GM12878 (cell line): Measurements from ENCODE around the gene SYNGR2. TPM values are rescaled to one million over a fixed set of nuclear protein-coding genes. Genes with fewer than 3 reads are reported as not detected.

ENCODE experiments used
- ATAC-seq: fragments of 200-7000 bp; cut with Tn5 transposase; 3 replicates; pipeline ENCODE4 v1.9.1; 2020; ENCODE audit warnings: mild to moderate bottlenecking, moderate library complexity
- BruUV-seq: library from RNA; stranded (reverse); fragments of 400-500 nt; replicated peaks from 2 replicates; lab custom pipeline; 2021; lab: Mats Ljungman, UMichigan
- CTCF ChIA-PET: fragments of 300-600 bp; sonication (Branson Sonifier 250); formaldehyde crosslinking; extraction: SDS; loops from one replicate; lab custom pipeline; 2021; ENCODE audit warnings: inconsistent platforms; lab: Yijun Ruan, JAX
- POLR2A ChIA-PET: fragments of 350-600 bp; formaldehyde crosslinking; extraction: SDS; loops from one replicate; lab custom pipeline; 2021; ENCODE audit warnings: inconsistent platforms; lab: Charles Lee
- RAD21 ChIA-PET: fragments of 300-600 bp; sonication (Branson Sonifier 250); formaldehyde crosslinking; loops from one replicate; lab custom pipeline; 2023; ENCODE audit warnings: antibody characterized with exemption; ENCODE audit not compliant: unreplicated experiment; lab: Charles Lee
- SMC1A ChIA-PET: fragments of 300-600 bp; sonication (Branson Sonifier 250); formaldehyde crosslinking; loops from one replicate; lab custom pipeline; 2023; ENCODE audit not compliant: unreplicated experiment, uncharacterized antibody; lab: Charles Lee
- DNase-seq: peaks from one replicate; pipeline ENCODE4 v3.0.0-alpha.2; 2011; ENCODE audit warnings: low read depth, low spot score
- FAIRE-seq: peaks from 3 replicates; lab custom pipeline; 2011; peaks lifted over from hg19 to GRCh38; lab: Jason Lieb, UNC
- H2AFZ ChIP-seq: 2 replicates; pipeline ENCODE4 v1.6.0; 2011; ENCODE audit warnings: low read depth, low read length, control low read depth; ENCODE audit not compliant: control insufficient read depth
- H3K27ac ChIP-seq: 2 replicates; pipeline ENCODE4 v1.5.1; 2011; ENCODE audit warnings: control low read depth; ENCODE audit not compliant: control insufficient read depth, insufficient read depth
- H3K27me3 ChIP-seq, 2 experiments: replicated peaks in 1 of 2; 2 replicates each; pipeline versions ENCODE4 v1.6.0 to v1.6.1; 2011; ENCODE audit warnings: low read length in 1 of 2; ENCODE audit not compliant: control insufficient read depth in 2 of 2, insufficient read depth in 2 of 2
- H3K36me3 ChIP-seq, 2 experiments: 2 replicates each; pipeline ENCODE4 v1.5.1; 2011; ENCODE audit warnings: low read length in 1 of 2; ENCODE audit not compliant: control insufficient read depth in 2 of 2, insufficient read depth in 2 of 2
- H3K4me1 ChIP-seq: 2 replicates; pipeline ENCODE4 v1.6.1; 2011; ENCODE audit warnings: mild to moderate bottlenecking, low read length, moderate library complexity, mixed read lengths; ENCODE audit not compliant: control insufficient read depth, insufficient read depth
- H3K4me2 ChIP-seq: 2 replicates; pipeline ENCODE4 v1.6.0; 2011; ENCODE audit warnings: control low read depth; ENCODE audit not compliant: control insufficient read depth, insufficient read depth
- H3K4me3 ChIP-seq: fragments of 200-600 bp; sonication (generic); 2 replicates; pipeline ENCODE4 v1.5.1; 2016
- H3K79me2 ChIP-seq: 2 replicates; pipeline ENCODE4 v1.6.0; 2011; ENCODE audit warnings: low read length; ENCODE audit not compliant: control insufficient read depth, insufficient read depth
- H3K9ac ChIP-seq: 2 replicates; pipeline ENCODE4 v1.8.0; 2011; ENCODE audit warnings: low read length, control low read depth, mixed read lengths; ENCODE audit not compliant: control insufficient read depth, insufficient read depth
- H3K9me3 ChIP-seq: replicated peaks from 3 replicates; pipeline ENCODE4 v1.5.1; 2011; ENCODE audit warnings: mild to moderate bottlenecking, low read length; ENCODE audit not compliant: control insufficient read depth, insufficient read depth
- H4K20me1 ChIP-seq: 2 replicates; pipeline ENCODE4 v1.6.0; 2011; ENCODE audit not compliant: control insufficient read depth, insufficient read depth
- BHLHE40 ChIP-seq, 2 experiments: fragments of 450-650 bp in 1 of 2; IDR thresholded peaks; 2 replicates each; pipeline ENCODE4 v1.6.1; 2011 to 2017; ENCODE audit warnings: low read depth in 2 of 2, borderline replicate concordance in 1 of 2, improper control_type of control experiment in 1 of 2, low read length in 1 of 2, mild to moderate bottlenecking in 1 of 2
- CEBPZ ChIP-seq: fragments of 150-350 bp; IDR thresholded peaks from 2 replicates; pipeline ENCODE4 v1.6.1; 2016; ENCODE audit warnings: low read depth, low read length
- GATAD2B ChIP-seq: fragments of 450-650 bp; conservative IDR thresholded peaks from 2 replicates; pipeline ENCODE4 v1.6.1; 2017; ENCODE audit warnings: low read depth, mild to moderate bottlenecking, moderate library complexity
- MEF2A ChIP-seq: IDR thresholded peaks from 2 replicates; pipeline ENCODE4 v1.6.1; 2011; ENCODE audit warnings: low read depth, mild to moderate bottlenecking, low read length, moderate library complexity; ENCODE audit not compliant: insufficient read depth
- RFX5 ChIP-seq: IDR thresholded peaks from 2 replicates; pipeline ENCODE4 v1.6.1; 2011; ENCODE audit warnings: low read depth, low read length, improper control_type of control experiment
- TAF1 ChIP-seq: IDR thresholded peaks from 2 replicates; pipeline ENCODE4 v1.6.1; 2011; ENCODE audit warnings: mild to moderate bottlenecking, low read depth, low read length, borderline replicate concordance
- ZNF207 ChIP-seq: fragments of 450-650 bp; IDR thresholded peaks from 2 replicates; pipeline ENCODE4 v1.6.1; 2014; ENCODE audit warnings: antibody characterized with exemption, mild to moderate bottlenecking, borderline replicate concordance
- WGBS: methylation state at CpG from one replicate; pipeline ENCODE4 v1.1.6; 2016; ENCODE audit warnings: low lambda C conversion rate; ENCODE audit not compliant: insufficient replicate concordance, insufficient coverage; ENCODE audit errors: missing lambda C conversion rate; 5-methylcytosine and 5-hydroxymethylcytosine counted together
- in situ Hi-C: fragments of 300-500 bp; cut with MboI; formaldehyde crosslinking; loops from 9 replicates; pipeline ENCODE4 v1.14.3; 2018; ENCODE audit warnings: mixed read lengths
- intact Hi-C: fragments of 100-400 bp; cut with micrococcal nuclease; formaldehyde crosslinking; loops from one replicate; pipeline ENCODE4 v1.14.2; 2022; ENCODE audit not compliant: unreplicated experiment
- polyA plus RNA-seq, 11 experiments: library from polyadenylated mRNA; depleted of rRNA in 4 of 11; unstranded in 6 of 11; stranded (reverse) in 5 of 11; fragments of >200 nt; fragmentation: Nextera tagmentation in 4 of 11; fragmentation: Illumina TruSeq in 1 of 11; extraction: Ambion mirVana in 4 of 11; extraction: Trizol in 1 of 11; gene quantifications; 1 replicate in 1 of 11; 2 replicates in 10 of 11; pipeline versions ENCODE4 v1.2.1 to v1.2.3, GENCODE V29; 2011 to 2016; ENCODE audit warnings: inconsistent platforms in 2 of 11, missing spikeins in 2 of 11, low read depth in 1 of 11
- total RNA-seq, 4 experiments: library from RNA; depleted of rRNA in 3 of 4; stranded (reverse); fragments of >200 nt in 3 of 4; fragmentation: Illumina TruSeq in 1 of 4; extraction: Trizol in 1 of 4; gene quantifications; 2 replicates each; pipeline versions ENCODE4 v1.2.1 to v1.2.3, GENCODE V29; 2013 to 2021

The SYNGR2 gene
- total and polyA plus RNA-seq, 10 of the 15 experiments (the other 5 are each of a cell fraction or from before 2014, with no cell fraction given) = 4.4 to 529 (median 261) TPM

DNA sequence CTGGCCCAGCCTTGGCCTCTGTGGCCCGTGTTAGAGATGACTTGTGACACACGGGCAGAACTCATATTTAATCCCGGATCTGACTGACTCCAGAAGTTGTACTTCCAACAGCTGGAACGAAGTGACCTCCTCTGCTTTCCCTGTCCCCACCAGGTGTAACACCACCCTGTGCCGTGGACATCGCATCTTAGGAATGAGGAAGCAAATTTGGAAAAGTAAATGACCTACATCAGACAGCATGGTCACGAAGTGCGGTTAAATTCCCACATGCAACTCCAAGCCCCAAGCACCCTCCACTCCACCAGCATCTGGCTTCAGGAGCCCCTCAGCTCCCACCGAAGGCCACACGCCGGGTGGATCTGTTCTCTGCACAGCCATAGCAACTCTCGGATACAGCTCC is 15.5 kb downstream of the SYNGR2 start:
- peaks cover 7 to 8% of the 10 kb centered on the region in 2 experiments; a peak in 3 of 4 replicates for H3K36me3 ChIP-seq
- no peak overlapping the region for H3K27ac ChIP-seq
- no peak overlapping the region for H3K4me3 ChIP-seq
- BruUV-seq = TSS peak; percentile 41
- DNase-seq = no peak
- 89% methylated on average over 12 of the region's 12 CpGs for WGBS
- H3K4me2 ChIP-seq = no peak overlapping the region
- H3K4me1 ChIP-seq = peaks cover 15% of the 10 kb centered on the region; the same call in 1 of the 2 replicates
- no peak overlapping the region for H2AFZ ChIP-seq
- H3K9ac ChIP-seq = no peak overlapping the region
- ChIA-PET CTCF (interaction anchor here (0.6 to 1.2 kb wide), 7 partner anchors 8 to 100 kb away, joined by 3 to 5 read pairs (median 3); no protein-coding TSS in a partner anchor), POLR2A (interaction anchor here (0.6 to 0.8 kb wide), 2 partner anchors 98 to 164 kb away, joined by 3 read pairs; no protein-coding TSS in a partner anchor), RAD21 (interaction anchor here (0.7 kb wide), 1 partner anchor 59 kb away, joined by 3 read pairs; no protein-coding TSS in a partner anchor), SMC1A (interaction anchor here (0.5 to 1.2 kb wide), 3 partner anchors 37 to 99 kb away, joined by 3 to 4 read pairs (median 3); no protein-coding TSS in a partner anchor)
- H3K27me3 ChIP-seq = no peaks in the 10 kb centered on the region
- intact Hi-C loops (no loop called here), in situ Hi-C loops (no loop called here)
- no peaks in the 10 kb centered on the region for H4K20me1 ChIP-seq
- ATAC-seq = no peak
- no peaks in the 10 kb centered on the region for H3K9me3 ChIP-seq
- TF ChIP-seq ZNF207 (no peak), RFX5 (no peak), MEF2A (no peak), GATAD2B (no peak), TAF1 (no peak), CEBPZ (no peak), BHLHE40 (IDR thresholded peaks at IDR 0.05; ENCODE audit: borderline replicate concordance in 1 of 2, low read depth in 2 of 2, low read length in 1 of 2) (no peak)
- peaks cover 33% of the 10 kb centered on the region for H3K79me2 ChIP-seq
- no peak for FAIRE-seq
